DMS114 treated with DMSO at 0.1 percent for 48 hours (cell line): Measurements from ENCODE around the gene SPTSSA.
"Not testable (repeated sequence)": the region's sequence is repeated elsewhere in the genome, so short reads cannot be mapped to it uniquely, and the experiment has no call there.

ENCODE experiments used
- DNase-seq: peaks from one replicate; lab custom pipeline; 2025; ENCODE audit not compliant: unreplicated experiment; lab: John Stamatoyannopoulos, UW

SPTSSA gene

DNA sequence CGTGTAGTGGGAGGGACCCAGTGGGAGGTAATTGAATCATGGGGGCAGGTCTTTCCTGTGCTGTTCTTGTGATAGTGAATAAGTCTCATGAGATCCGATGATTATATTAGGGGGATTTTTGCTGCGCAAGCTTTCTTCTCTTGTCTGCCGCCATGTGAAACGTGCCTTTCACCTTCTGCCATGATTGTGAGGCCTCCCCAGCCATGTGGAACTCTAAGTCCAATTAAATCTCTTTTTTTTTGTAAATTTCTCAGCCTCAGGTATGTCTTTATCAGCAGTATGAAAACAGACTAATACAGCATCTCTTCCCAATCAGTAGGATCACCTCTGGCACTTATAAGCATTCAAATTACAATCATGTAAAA, 34.0 kb downstream of the SPTSSA start:
- not testable (repeated sequence) for DNase-seq

DNA sequence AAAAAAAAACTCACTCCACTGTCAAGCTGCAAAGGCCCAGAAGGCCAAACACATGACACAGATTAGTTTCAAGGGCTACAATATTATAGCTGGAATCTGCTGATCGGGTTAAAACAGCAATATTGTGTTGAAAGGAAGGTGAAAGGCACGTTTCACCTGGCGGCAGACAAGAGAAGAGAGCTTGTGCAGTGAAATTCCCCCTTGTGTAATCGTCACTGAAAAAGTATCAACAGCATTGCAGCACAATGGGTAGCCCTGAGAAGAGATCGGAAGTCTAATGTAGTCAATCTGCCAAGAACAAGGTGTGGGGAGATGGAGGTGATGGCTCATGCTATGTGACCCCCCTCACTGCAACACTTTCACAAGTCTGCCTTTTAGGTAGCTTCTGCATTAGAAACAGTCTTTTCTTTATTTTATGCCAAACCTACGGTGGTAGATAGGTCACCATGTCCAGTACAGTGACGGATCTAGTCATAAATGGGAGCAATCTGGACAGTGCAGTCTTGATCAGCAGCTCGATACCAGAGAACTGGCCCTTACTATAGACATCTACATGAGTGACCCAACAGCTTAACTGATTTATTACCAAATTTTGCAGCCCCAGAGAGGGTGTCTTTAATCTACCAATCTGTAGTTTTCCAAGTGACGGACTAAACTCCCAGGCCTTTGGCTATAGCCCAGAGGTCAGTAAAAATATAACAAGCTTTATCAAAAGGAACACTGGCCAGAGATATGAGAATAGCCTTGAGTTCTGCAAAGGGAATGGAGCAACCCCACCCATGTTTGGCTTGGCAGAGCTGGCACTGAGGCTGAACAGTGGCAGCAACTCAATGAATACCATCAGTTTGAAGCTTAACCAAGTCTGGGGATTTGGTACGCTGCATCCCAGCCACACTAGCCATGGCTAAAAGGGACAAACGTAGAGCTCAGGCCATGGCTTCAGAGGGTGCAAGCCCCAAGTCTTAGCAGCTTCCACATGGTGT, 35.4 kb downstream of the SPTSSA start:
- no peak for DNase-seq

DNA sequence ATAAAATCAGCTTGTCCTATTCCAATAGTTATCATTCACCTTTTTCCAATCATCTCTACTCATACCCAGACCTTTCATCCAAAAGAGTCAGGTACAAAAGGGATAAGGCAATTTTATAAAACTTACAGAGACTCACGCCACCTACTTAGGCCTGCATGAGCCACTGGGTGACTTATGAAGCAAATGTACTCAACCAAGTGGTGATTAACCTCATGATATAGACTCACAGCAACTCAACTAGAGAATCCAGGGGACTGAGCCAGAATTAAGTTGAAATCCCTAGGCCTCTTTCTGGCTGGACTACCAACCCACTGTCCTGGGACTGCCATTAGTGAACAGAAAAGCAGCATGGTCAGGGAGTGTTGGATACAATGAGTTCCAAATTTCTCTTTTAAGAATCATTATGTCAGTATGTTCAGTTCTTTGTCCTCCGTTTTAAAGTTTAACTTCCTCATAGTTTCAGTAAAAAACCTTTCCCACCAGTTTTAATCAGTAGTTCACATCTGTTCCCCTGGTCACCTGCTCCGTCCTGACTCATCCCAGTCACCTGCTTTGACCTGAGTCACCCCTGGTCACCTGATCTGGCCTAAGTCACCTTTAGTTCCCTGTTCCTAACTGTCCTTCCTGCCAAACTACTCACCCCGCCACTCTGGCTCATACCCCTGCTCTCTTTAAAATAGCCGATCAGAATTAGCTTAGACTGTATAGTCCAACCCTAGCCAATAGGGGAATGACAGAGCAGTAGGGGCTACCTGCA, 36.8 kb downstream of the SPTSSA start:
- no peak for DNase-seq

DNA sequence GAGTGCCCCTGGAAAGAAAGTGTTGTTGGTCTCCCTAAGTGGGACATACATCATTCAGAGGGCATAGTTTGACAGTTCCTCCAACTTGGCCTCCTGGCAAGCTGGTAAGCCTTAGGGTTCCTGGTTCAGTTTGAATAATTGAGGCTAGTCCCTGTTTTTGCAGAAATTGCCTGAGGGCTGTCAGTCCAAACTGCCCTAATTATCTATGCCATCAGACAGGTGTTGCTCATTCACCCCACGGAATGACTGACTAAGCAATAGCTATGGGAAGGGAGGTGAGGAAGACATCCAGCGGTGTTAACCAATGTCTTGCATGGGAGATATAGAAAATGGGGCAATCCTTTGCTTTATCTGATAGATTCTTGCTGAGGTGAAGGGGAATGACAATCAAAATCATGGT, 37.6 kb downstream of the SPTSSA start:
- DNase-seq = no peak

- no peak for DNase-seq
Observed at GRCh38 chr14:34423445-34423844, 38.6 kb downstream of the SPTSSA start.

DNA sequence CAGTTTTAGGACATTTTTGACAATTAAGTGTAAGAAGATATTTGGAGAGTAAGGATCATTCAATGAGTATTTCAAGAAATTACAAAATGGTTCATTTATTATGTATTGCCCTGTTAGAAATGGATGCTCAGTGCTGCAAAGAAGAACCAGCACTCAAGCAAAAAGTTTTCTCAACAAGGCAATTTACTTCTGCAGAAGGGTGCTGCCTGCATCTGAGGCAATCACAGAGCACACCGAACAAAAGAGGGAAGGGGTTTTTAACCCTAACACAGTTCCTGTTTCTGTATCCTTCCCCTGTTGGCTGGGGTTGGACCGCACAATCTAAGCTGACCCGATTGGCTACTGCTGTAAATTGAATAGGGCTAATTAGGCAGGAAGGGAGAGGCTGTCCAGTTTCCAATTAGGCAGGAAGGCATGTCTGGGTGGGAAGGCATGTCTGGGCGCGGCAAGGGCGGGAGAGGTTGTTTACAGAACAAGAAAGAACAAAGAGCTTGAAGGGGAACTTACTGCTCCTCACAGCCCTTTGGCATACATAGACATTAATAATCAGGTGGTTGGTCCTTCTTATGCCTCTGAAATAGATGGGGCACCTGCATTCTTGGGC, 41.4 kb downstream of the SPTSSA start:
- no peak for DNase-seq

DNA sequence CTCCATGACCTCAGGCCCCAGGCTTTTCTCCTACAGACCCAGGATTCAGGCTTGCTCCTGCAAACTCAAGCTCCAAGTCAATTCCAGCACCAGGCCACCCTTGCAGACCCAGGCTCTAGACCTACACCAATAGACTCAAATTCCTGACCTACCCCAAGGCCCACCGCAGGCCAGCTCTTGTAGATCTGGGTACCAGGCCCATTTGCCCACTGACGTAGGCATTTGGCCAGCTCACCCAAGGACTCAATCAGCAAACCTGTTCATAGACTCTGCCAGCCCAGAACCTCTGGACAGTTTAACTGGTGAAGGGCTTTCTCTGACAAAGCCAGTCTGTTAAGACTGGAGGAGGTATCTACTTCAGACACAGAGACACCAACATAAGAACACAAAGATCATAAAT, 52.3 kb downstream of the SPTSSA start:
- DNase-seq = no peak

GRCh38 chr14:34407951-34408350, 54.1 kb downstream of the SPTSSA start:
- DNase-seq = no peak

- DNase-seq = no peak
Observed at GRCh38 chr14:34404416-34404815, 57.6 kb downstream of the SPTSSA start.

GRCh38 chr14:34403646-34404045, 58.4 kb downstream of the SPTSSA start:
- no peak for DNase-seq

DNA sequence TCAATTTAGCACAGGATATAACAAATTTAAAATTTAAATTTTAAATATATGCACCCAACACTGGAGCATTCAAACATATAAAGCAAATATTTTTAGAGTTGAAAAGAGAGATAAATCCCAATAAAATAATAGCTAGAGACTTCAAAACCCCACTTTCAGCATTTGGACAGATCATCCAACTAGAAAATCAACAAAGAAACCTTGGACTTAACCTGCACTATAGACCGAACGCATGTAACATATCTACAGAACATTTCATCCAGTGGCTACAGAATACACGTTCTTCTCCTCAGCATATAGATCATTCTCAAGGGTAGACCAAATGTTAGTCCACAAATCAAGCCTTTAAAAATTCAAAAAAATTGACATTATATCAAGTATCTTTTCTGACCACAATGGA, 64.0 kb downstream of the SPTSSA start:
- no peak for DNase-seq

- DNase-seq = no peak
Observed at GRCh38 chr14:34387974-34388516, 74.0 kb downstream of the SPTSSA start.

- no peak for DNase-seq
Observed at GRCh38 chr14:34386865-34387485, 75.1 kb downstream of the SPTSSA start.

GRCh38 chr14:34385881-34386280, 76.2 kb downstream of the SPTSSA start:
- not testable (repeated sequence) for DNase-seq

GRCh38 chr14:34383839-34384238, 78.2 kb downstream of the SPTSSA start:
- no peak for DNase-seq
